HG02588 (cell line): ENCODE data around the gene C14orf93.
"Not testable (repeated sequence)": the region's sequence is repeated elsewhere in the genome, so short reads cannot be mapped to it uniquely, and the experiment has no call there.

Experiments
- ATAC-seq: cut with Tn5 transposase; IDR thresholded peaks from one replicate; pipeline ENCODE4 v1.9.1; 2021; ENCODE audit warnings: mild to moderate bottlenecking, moderate library complexity; ENCODE audit not compliant: unreplicated experiment

C14orf93 gene

GRCh38 chr14:22977434-22977683, 32.6 kb downstream of the C14orf93 start:
- ATAC-seq, result no peak

DNA sequence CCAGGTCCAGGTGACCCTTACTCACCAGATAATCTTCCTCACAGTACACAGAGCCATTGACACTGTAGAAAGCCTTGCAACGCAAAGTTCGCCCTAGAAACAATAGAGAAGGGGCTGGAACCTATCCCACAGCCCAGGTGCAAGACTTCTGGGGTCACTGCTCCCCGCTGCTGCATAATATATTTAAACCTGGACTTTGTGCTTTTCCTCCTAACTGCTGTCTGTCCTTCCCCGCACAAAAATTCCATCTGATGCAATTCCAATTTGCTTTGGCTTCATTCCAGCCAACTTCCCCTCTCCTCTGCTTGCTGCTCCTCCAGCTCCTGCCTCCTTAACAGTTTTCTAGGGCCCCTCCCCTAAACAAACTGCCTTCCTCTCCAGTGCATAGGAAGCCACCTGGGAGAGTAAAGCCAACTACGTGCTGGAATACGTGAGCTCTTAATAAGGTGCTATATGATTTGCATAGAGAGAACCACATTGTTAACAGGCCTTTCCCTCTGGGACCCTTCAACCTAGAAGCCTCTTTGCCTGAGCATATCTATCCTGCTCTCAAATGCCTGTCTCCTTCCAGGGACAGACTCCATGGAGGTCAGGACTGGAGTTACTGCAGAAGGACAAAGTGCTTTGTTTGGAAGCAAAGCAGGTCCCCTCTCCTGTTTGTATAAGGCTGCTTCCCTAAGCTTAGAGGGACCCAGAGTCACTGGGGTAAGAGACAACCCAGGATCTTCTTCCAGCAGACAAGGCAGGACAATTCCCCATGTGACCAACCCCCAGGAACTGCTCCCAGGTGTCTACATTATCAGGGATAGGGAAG, 33.1 kb downstream of the C14orf93 start:
- no peak for ATAC-seq

GRCh38 chr14:22974530-22975313, 35.2 kb downstream of the C14orf93 start:
- ATAC-seq, result no peak

DNA sequence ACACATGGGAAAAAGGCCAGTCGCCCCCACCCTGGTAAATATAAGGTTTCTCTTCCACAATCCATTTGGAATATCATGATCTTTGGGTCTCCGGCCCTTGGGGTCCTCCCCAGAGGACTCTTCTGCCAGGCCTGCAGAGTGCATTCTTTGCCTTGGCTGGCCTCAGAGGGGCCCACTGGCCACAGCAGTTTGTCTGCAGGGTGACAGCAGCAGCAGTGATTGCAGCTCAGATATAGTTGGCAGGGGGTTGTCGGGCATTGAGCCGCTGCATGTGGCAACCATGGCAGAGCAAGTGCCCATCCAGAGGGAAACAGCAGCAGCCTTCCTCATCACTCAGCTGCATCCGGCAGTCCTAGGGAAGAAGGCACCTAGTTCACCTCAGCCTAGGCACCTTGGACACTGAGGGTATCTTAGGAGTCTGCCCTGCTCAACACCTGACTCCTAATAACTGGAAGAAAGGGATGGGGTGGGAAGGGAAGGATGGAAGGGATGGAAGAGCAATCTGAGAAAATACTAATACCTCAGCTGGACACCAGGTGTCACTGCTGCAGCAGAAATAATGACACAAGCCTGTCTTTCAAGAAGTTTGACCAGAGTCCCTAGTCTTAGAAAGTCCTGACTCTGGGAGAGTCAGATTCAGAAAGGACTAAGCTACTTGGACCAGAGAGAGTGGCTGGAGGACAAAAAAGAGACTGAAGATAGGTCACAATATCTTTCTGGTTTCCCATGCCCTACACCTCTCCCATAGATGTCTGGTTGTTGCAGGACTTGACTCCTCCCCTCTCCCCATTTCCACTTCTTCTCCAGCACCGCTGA, 36.5 kb downstream of the C14orf93 start:
- no peak for ATAC-seq

- ATAC-seq, result no peak
Measured at GRCh38 chr14:22972313-22972930, 37.5 kb downstream of the C14orf93 start.

DNA sequence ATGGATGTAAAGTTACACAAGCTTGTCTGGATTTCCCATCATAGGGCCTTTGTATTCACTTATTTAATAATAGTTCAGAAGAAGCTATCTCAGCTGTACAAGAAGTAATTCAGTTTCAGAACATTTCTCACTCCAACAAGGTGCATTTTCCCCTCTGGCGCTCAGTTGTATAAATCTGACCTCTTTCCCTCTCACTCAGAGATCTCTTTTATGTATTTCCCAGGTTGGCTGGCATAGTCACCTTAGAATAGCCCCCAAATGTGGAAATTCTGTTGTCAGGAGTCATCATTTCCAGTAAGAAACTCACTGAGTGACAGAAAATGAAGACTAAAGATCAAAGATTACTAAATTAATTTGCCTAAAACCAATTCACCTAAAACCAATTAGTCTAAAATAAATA, 38.8 kb downstream of the C14orf93 start:
- ATAC-seq, result no peak

- no peak for ATAC-seq
Measured at GRCh38 chr14:22966783-22967269, 43.1 kb downstream of the C14orf93 start.

- ATAC-seq, result not testable (repeated sequence)
Measured at GRCh38 chr14:22965916-22966782, 43.8 kb downstream of the C14orf93 start.

DNA sequence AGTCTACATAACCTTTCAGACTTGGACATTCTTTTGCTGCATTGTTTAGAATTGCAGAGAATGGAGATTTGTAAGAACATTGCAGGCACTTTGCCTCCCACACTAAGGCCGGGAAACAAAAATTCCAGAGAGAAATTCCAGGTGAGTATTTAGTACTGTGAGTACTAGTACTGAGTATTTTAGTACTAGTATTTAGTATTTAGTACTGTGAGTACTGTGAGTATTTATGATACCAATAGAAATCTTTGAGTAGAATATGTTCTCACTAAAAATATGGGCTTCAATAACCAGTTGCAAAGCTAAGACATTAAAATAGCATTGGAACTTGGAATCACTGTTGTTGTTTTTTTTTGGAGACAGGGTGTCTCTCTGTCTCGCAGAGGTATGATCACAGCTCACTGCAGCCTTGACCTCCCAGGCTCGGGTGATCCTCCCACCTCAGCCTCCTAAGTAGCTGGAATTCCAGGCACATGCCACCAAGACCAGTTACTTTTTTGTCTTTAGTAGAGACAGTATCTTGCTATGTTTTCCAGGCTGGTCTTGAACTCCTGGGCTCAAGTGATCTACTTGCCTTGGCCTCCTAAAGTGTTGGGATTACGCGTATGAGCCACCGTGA, 47.8 kb downstream of the C14orf93 start:
- no peak for ATAC-seq

GRCh38 chr14:22955702-22956569, 54.0 kb downstream of the C14orf93 start:
- ATAC-seq, result no peak

GRCh38 chr14:22952418-22952817, 57.5 kb downstream of the C14orf93 start:
- ATAC-seq, result no peak

DNA sequence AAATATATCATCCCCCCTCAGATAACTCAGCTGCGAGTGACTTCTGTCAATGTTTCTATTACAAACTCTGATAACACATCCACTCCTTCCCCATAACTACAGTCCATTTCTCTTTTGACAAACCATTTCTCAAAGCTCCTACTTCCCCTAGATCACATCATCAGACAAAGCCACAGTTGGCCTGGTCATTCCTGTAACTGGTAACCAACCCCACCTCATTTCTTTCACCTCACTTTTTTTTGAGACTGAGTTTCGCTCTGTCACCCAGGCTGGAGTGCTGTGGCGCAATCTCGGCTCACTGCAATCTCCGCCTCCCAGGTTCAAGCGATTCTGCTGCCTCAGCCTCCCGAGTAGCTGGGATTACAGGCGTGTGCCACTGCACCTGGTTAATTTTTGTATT, 58.1 kb downstream of the C14orf93 start:
- not testable (repeated sequence) for ATAC-seq

- ATAC-seq, result no peak
Measured at GRCh38 chr14:22945642-22946041, 64.3 kb downstream of the C14orf93 start.

DNA sequence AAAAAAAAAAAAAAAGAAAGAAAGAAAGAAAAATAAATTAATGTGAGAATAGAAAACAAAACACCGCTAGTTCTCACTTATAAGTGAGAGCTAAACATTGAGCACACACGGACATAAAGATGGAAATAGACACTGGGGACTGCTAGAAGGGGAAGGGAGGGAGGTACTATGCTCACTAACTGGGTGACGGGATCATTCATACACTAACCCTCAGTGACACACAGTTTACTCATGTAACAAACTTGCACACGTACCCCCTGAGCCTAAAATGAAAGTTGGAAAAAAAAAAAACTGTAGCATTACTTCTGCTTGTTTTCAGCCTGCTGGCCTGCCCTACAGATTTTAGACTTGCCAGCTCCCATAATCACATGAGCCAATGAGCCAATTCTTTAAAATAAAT, 70.3 kb downstream of the C14orf93 start:
- no peak for ATAC-seq
